K562 (cell line): Measurements from ENCODE around the gene FGFRL1. TPM values are rescaled to one million over a fixed set of nuclear protein-coding genes. Genes with fewer than 3 reads are reported as not detected.

Experiments
- ARID4B ChIP-seq: sonication (generic); formaldehyde crosslinking; IDR thresholded peaks from 2 replicates; pipeline ENCODE4 v1.8.0; 2022; ENCODE audit warnings: mild to moderate bottlenecking, missing genetic modification reagents
- CC2D1A ChIP-seq: fragments of 450-650 bp; IDR thresholded peaks from 2 replicates; pipeline ENCODE4 v1.6.1; 2017; ENCODE audit warnings: mild to moderate bottlenecking
- CCAR2 ChIP-seq: fragments of 200-400 bp; formaldehyde crosslinking; IDR thresholded peaks from 2 replicates; pipeline ENCODE4 v1.6.1; 2017; ENCODE audit warnings: mild to moderate bottlenecking, low read depth, low read length
- CREM ChIP-seq: IDR thresholded peaks from 2 replicates; pipeline ENCODE4 v1.6.1; 2014; ENCODE audit warnings: antibody characterized with exemption, low read depth
- DEAF1 ChIP-seq: fragments of 450-650 bp; formaldehyde crosslinking; IDR thresholded peaks from 2 replicates; pipeline ENCODE4 v1.4.0; 2020; ENCODE audit warnings: mild to moderate bottlenecking, moderate library complexity
- MCM7 ChIP-seq, 2 experiments: fragments of 450-650 bp; IDR thresholded peaks; 2 replicates each; pipeline ENCODE4 v1.6.1; 2016 to 2018
- MIER1 ChIP-seq: fragments of 450-650 bp; IDR thresholded peaks from 2 replicates; pipeline ENCODE4 v1.6.1; 2016; ENCODE audit warnings: antibody characterized with exemption, mild to moderate bottlenecking, low read depth
- NCOA4 ChIP-seq: fragments of 450-650 bp; IDR thresholded peaks from 2 replicates; pipeline ENCODE4 v1.6.1; 2018; ENCODE audit warnings: mild to moderate bottlenecking; ENCODE audit not compliant: partially characterized antibody
- NCOR1 ChIP-seq: fragments of 450-650 bp; IDR thresholded peaks from 2 replicates; pipeline ENCODE4 v1.6.1; 2016; ENCODE audit warnings: mild to moderate bottlenecking, moderate library complexity
- NR2C2 ChIP-seq, 2 experiments: fragments of 200-800 bp in 1 of 2; sonication (Bioruptor generic) in 1 of 2; sonication (generic) in 1 of 2; formaldehyde crosslinking in 1 of 2; IDR thresholded peaks; 2 replicates each; pipeline versions ENCODE4 v1.6.1 to v1.8.0; 2016 to 2022; ENCODE audit warnings: mild to moderate bottlenecking in 1 of 2, missing compliant biosample characterization in 1 of 2, missing genetic modification characterization in 1 of 2, missing genetic modification reagents in 1 of 2
- RBFOX2 ChIP-seq: fragments of 200-400 bp; formaldehyde crosslinking; IDR thresholded peaks from 2 replicates; pipeline ENCODE4 v1.6.1; 2017; ENCODE audit warnings: low read depth, mild to moderate bottlenecking, low read length, moderate library complexity
- TAL1 ChIP-seq: fragments of 450-650 bp; IDR thresholded peaks from 2 replicates; pipeline ENCODE4 v1.6.1; 2016; ENCODE audit warnings: mild to moderate bottlenecking
- TBL1XR1 ChIP-seq, 2 experiments: IDR thresholded peaks; 2 replicates each; pipeline ENCODE4 v1.6.1; 2012; ENCODE audit warnings: improper control_type of control experiment in 2 of 2, low read length in 2 of 2, mild to moderate bottlenecking in 1 of 2
- U2AF1 ChIP-seq: fragments of 200-400 bp; formaldehyde crosslinking; optimal IDR thresholded peaks from 2 replicates; pipeline ENCODE3; 2017; ENCODE audit warnings: mild to moderate bottlenecking, low read depth, low read length, moderate library complexity
- ZBTB17 ChIP-seq: fragments of 450-650 bp; formaldehyde crosslinking; IDR thresholded peaks from 2 replicates; pipeline ENCODE4 v1.4.0; 2020; ENCODE audit warnings: mild to moderate bottlenecking
- ZBTB34 ChIP-seq: fragments of 250-450 bp; sonication (Bioruptor Pico); IDR thresholded peaks from 2 replicates; pipeline ENCODE4 v1.8.0; 2021; ENCODE audit warnings: mild to moderate bottlenecking, moderate library complexity
- ZC3H4 ChIP-seq: sonication (generic); formaldehyde crosslinking; IDR thresholded peaks from 2 replicates; pipeline ENCODE4 v1.9.0; 2021; ENCODE audit warnings: missing genetic modification reagents, borderline replicate concordance
- ZNF134 ChIP-seq: fragments of 250-450 bp; sonication (Bioruptor Pico); conservative IDR thresholded peaks from 2 replicates; pipeline ENCODE4 v1.4.0; 2020
- ZNF212 ChIP-seq: fragments of 450-650 bp; formaldehyde crosslinking; IDR thresholded peaks from 2 replicates; pipeline ENCODE4 v1.4.0; 2020; ENCODE audit warnings: mild to moderate bottlenecking
- ZNF316 ChIP-seq: fragments of 450-650 bp; IDR thresholded peaks from 2 replicates; pipeline ENCODE4 v1.6.1; 2016
- polyA plus RNA-seq, 8 experiments: library from polyadenylated mRNA; depleted of rRNA in 4 of 8; stranded (reverse) in 5 of 8; unstranded in 3 of 8; fragments of >200 nt; fragmentation: Nextera tagmentation in 2 of 8; fragmentation: Illumina TruSeq in 1 of 8; extraction: Ambion mirVana in 2 of 8; extraction: Trizol in 1 of 8; gene quantifications; 2 replicates each; pipeline versions ENCODE4 v1.2.1 to v1.2.3, GENCODE V29; 2011 to 2014; ENCODE audit warnings: inconsistent platforms in 1 of 8, missing spikeins in 1 of 8
- total RNA-seq, 7 experiments: library from RNA; depleted of rRNA in 6 of 7; stranded (reverse); fragments of >200 nt in 6 of 7; fragmentation: Illumina TruSeq in 2 of 7; extraction: Trizol in 2 of 7; gene quantifications; 2 replicates each; pipeline versions ENCODE4 v1.2.1 to v1.2.3, GENCODE V29; 2011 to 2021; ENCODE audit warnings: low replicate concordance in 1 of 7
- TF ChIP-seq, protein P1 (sequence below): fragments of 200-800 bp; sonication (Bioruptor generic); IDR thresholded peaks from 2 replicates; pipeline ENCODE4 v1.6.1; 2017; ENCODE audit warnings: missing genetic modification characterization, missing compliant biosample characterization

FGFRL1 gene
- total and polyA plus RNA-seq, 9 of the 15 experiments (the other 6 are each of a cell fraction or from before 2014, with no cell fraction given) = 0.34 to 49.9 (median 14.6) TPM

DNA sequence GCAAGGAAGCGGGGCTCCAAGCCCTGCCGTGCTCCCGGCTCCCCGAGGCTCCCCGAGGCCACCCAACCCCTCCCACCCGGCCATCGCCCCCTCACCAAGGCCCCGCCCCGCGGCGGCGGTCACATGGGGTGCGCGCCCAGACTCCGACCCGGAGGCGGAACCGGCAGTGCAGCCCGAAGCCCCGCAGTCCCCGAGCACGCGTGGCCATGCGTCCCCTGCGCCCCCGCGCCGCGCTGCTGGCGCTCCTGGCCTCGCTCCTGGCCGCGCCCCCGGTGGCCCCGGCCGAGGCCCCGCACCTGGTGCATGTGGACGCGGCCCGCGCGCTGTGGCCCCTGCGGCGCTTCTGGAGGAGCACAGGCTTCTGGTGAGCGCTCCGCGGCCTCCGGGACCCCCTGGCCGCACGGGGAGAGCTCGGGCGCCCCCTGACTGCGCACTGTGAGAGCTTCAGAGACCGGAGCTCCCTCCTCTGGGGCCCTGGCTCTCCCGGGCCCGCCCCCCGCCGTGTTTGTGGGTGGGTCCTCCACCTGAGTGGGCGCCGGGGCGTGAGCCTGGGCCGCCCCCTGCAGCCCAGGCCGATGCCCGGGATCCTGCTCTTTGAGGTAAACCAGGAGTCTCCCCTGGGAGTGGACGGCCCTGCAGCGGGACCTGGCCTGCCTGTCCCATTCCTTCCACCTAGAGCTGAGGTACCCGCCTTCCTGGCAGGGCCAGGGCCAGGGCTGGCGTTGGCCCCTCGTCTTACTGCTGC, 24.4 kb upstream of the FGFRL1 start, which contains the start of gene IDUA (continued):
- TF ChIP-seq ZBTB34 (CRISPR knock-in tag) (no peak), NR2C2 (CRISPR knock-in tag; IDR thresholded peaks at IDR 0.05) (peak; percentile 74), NR2C2 (tag; IDR thresholded peaks at IDR 0.05) (peak; percentile 97), ZC3H4 (CRISPR knock-in tag) (no peak), ZNF134 (CRISPR knock-in tag) (no peak), RBFOX2 (peak; percentile 87), ARID4B (peak; percentile 57; the same call in 1 of the 2 replicates), ZNF316 (no peak), ZNF212 (no peak), NCOR1 (no peak), CCAR2 (no peak), ZBTB17 (0 out of 2 replicates have a peak, but pooled peaks have one; percentile 30), TAL1 (no peak), CC2D1A (no peak), CREM (no peak), U2AF1 (peak; percentile 59), MCM7 (IDR thresholded peaks at IDR 0.05) (no peak), MIER1 (no peak), TBL1XR1 (IDR thresholded peaks at IDR 0.05; ENCODE audit: low read length in 2 of 2) (no peak), NCOA4 (no peak), DEAF1 (peak; percentile 46; the same call in 1 of the 2 replicates)
- TF ChIP-seq, protein P1, sequence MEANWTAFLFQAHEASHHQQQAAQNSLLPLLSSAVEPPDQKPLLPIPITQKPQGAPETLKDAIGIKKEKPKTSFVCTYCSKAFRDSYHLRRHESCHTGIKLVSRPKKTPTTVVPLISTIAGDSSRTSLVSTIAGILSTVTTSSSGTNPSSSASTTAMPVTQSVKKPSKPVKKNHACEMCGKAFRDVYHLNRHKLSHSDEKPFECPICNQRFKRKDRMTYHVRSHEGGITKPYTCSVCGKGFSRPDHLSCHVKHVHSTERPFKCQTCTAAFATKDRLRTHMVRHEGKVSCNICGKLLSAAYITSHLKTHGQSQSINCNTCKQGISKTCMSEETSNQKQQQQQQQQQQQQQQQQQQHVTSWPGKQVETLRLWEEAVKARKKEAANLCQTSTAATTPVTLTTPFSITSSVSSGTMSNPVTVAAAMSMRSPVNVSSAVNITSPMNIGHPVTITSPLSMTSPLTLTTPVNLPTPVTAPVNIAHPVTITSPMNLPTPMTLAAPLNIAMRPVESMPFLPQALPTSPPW (CRISPR knock-in tag) = peak; percentile 85
